T-cell (primary cell): ENCODE data around the gene BRD7. TPM values are rescaled to one million over a fixed set of nuclear protein-coding genes. Genes with fewer than 3 reads are reported as not detected.

Source experiments
- ATAC-seq, 4 experiments: fragments of 200-7000 bp in 3 of 4; fragments of 150-1000 bp in 1 of 4; cut with Tn5 transposase; replicated peaks in 1 of 4; 1 replicate in 3 of 4; 2 replicates in 1 of 4; pipeline ENCODE4 v1.10.0; 2021; ENCODE audit warnings: moderate library complexity in 3 of 4, mild to moderate bottlenecking in 2 of 4, moderate number of reproducible peaks in 1 of 4
- CTCF ChIA-PET, 2 donors: fragments of 300-600 bp; sonication (Branson Sonifier 250); formaldehyde crosslinking; loops; one replicate each; lab custom pipeline; 2022; ENCODE audit warnings: antibody characterized with exemption in 2 of 2; lab: Charles Lee
- POLR2A ChIA-PET, 2 donors: fragments of 300-600 bp; sonication (Branson Sonifier 250); formaldehyde crosslinking; loops; one replicate each; lab custom pipeline; 2022; ENCODE audit warnings: antibody characterized with exemption in 2 of 2; lab: Charles Lee
- DNase-seq, 35 experiments: peaks; one replicate each; pipeline versions ENCODE4 v3.0.0 to v3.0.0-alpha.2; 2013 to 2023
- H3K27ac ChIP-seq: one replicate; pipeline ENCODE4 v1.5.1; 2013; ENCODE audit warnings: low read length
- H3K27me3 ChIP-seq, 2 experiments: replicated peaks in 1 of 2; 1 replicate in 1 of 2; 2 replicates in 1 of 2; pipeline versions ENCODE4 v1.6.1 to v1.7.0; 2013; ENCODE audit warnings: low read length in 1 of 2, mixed read lengths in 1 of 2; ENCODE audit not compliant: control insufficient read depth in 2 of 2, insufficient read depth in 2 of 2; ENCODE audit errors: extremely low read depth in 1 of 2
- H3K36me3 ChIP-seq, 2 donors: 1 replicate in 1 of 2; 2 replicates in 1 of 2; pipeline versions ENCODE4 v1.6.1 to v1.7.0; 2013; ENCODE audit warnings: low read length in 1 of 2; ENCODE audit not compliant: control insufficient read depth in 2 of 2, insufficient read depth in 1 of 2; ENCODE audit errors: extremely low read depth in 1 of 2
- H3K4me1 ChIP-seq, 2 experiments: 1 replicate in 1 of 2; 2 replicates in 1 of 2; pipeline versions ENCODE4 v1.6.1 to v1.7.0; 2013; ENCODE audit warnings: low read length in 2 of 2, mixed read lengths in 1 of 2; ENCODE audit not compliant: insufficient read depth in 2 of 2, control insufficient read depth in 1 of 2; ENCODE audit errors: extremely low read depth in 1 of 2
- H3K4me3 ChIP-seq, 2 donors: 1 replicate in 1 of 2; 2 replicates in 1 of 2; pipeline versions ENCODE4 v1.5.1 to v1.7.0; 2013; ENCODE audit warnings: mild to moderate bottlenecking in 2 of 2, low read length in 1 of 2, moderate library complexity in 1 of 2; ENCODE audit not compliant: control insufficient read depth in 1 of 2; ENCODE audit errors: extremely low read depth in 1 of 2
- H3K9me3 ChIP-seq: 2 replicates; pipeline ENCODE4 v1.7.0; 2013
- H3K27ac Mint-ChIP-seq, 2 donors: one replicate each; pipeline ENCODE4 v1.8.0; 2020 to 2021; ENCODE audit warnings: mild to moderate bottlenecking in 2 of 2, mixed read lengths in 2 of 2
- H3K27me3 Mint-ChIP-seq, 2 donors: one replicate each; pipeline ENCODE4 v1.8.0; 2021 to 2022; ENCODE audit warnings: mixed read lengths in 2 of 2
- H3K36me3 Mint-ChIP-seq: one replicate; pipeline ENCODE4 v1.8.0; 2021; ENCODE audit warnings: mixed read lengths
- H3K4me1 Mint-ChIP-seq, 3 donors: one replicate each; pipeline ENCODE4 v1.8.0; 2020 to 2022; ENCODE audit warnings: mixed read lengths in 3 of 3, mild to moderate bottlenecking in 1 of 3
- H3K4me3 Mint-ChIP-seq, 3 donors: one replicate each; pipeline ENCODE4 v1.8.0; 2020 to 2022; ENCODE audit warnings: mild to moderate bottlenecking in 3 of 3, mixed read lengths in 3 of 3, moderate library complexity in 3 of 3
- H3K9me3 Mint-ChIP-seq, 3 donors: one replicate each; pipeline ENCODE4 v1.8.0; 2020 to 2022; ENCODE audit warnings: mixed read lengths in 3 of 3
- WGBS: methylation state at CpG from one replicate; pipeline ENCODE4 v1.1.5; 2013; ENCODE audit warnings: missing lambda C conversion rate; ENCODE audit not compliant: insufficient coverage; 5-methylcytosine and 5-hydroxymethylcytosine counted together
- total RNA-seq, 35 experiments: library from RNA in 6 of 35; stranded (reverse) in 6 of 35; fragments of 120-200 nt in 1 of 35; gene quantifications; one replicate each; pipeline versions ENCODE4 v1.2.1 to v1.2.4 and lab custom pipeline; 2013 to 2026

BRD7 gene
- total RNA-seq, 5 donors from 2014 or later (not counting 1 experiment from before 2014, with no cell fraction given) = 62.9 to 115 (median 75.4) TPM

DNA sequence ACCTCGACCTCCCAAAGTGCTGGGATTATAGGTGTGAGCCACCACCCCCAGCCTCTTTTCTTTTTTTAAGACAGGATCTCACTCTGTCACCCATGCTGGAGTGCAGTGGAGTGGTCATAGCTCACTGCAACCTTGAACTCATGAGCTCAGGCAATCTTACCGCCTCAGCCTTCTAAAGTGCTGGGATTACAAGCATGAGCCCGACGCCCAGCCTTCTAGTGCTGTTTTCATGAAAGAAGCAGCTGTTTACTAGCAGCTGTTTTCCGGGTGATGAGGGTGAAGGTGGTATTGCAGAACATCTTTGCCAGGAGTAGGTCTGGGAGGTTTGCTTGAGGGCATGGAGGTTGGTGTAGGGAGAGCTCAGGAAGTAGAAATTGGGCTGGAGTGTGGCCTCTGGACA is 100.4 kb downstream of the BRD7 start:
- WGBS = 20% methylated on average over 1 of the region's 5 CpGs
- Mint-ChIP-seq H3K27me3 (no peaks in the 10 kb centered on the region), H3K27ac (peak overlapping the region; percentile 99 to 100), H3K36me3 (peaks cover 16% of the 10 kb centered on the region), H3K4me3 (peak overlapping the region; percentile 85 to 95 (median 94)), H3K4me1 (peaks cover 85 to 93% (median 86%) of the 10 kb centered on the region in 3 donors), H3K9me3 (no peaks in the 10 kb centered on the region)
- no peaks in the 10 kb centered on the region for H3K9me3 ChIP-seq
- no peaks in the 10 kb centered on the region for H3K27me3 ChIP-seq
- peaks cover 52 to 83% of the 10 kb centered on the region in 2 experiments for H3K4me1 ChIP-seq
- ATAC-seq (no peak), DNase-seq (peak in 1 of 35 experiments; percentile 13)
- ChIA-PET POLR2A (interaction anchor here (0.5 to 1.1 kb wide), 5 partner anchors 9 to 518 kb away, joined by 3 to 7 read pairs (median 4); no protein-coding TSS in a partner anchor), CTCF (interaction anchor here (0.6 to 1.4 kb wide), 8 partner anchors 9 to 399 kb away, joined by 3 to 5 read pairs (median 3); partner anchors contain the start of gene CNEP1R1 (in 1 of the 2))
- H3K36me3 ChIP-seq = peaks cover 8 to 25% of the 10 kb centered on the region in 2 donors
- peak overlapping the region; percentile 91 to 95 for H3K4me3 ChIP-seq
- H3K27ac ChIP-seq = peak overlapping the region; percentile 25

DNA sequence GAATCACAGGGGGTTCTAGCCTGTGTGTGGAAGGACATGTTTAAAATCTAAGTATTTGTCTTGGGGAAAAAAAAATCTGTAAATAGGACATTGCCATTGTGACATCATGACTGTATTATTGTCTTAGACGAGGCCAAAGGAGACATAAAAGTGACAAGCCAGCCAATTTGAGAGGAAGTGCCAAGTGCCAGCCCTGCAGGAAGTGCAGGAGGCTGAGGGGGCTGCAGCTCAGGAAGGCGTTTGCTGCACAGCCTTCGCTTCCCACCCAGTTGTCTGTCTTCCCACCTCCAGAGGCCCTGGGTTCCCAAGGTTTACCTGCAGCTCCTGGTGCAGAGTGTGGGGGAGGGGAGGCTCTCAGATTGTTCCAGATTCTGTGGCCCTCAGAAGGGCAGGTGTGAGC is 101.1 kb downstream of the BRD7 start:
- H3K9me3 Mint-ChIP-seq = no peaks in the 10 kb centered on the region
- H3K4me3 ChIP-seq = peak overlapping the region; percentile 91 to 95
- no peaks in the 10 kb centered on the region for H3K27me3 ChIP-seq
- H3K27ac Mint-ChIP-seq = peak overlapping the region; percentile 98 to 99
- peak overlapping the region; percentile 85 to 95 (median 94) for H3K4me3 Mint-ChIP-seq
- DNase-seq (peak in 7 of 35 experiments; percentile 18 to 63 (median 44)), ATAC-seq (peak in 3 of 4 experiments; percentile 20 to 34 (median 25))
- H3K36me3 ChIP-seq = peaks cover 8 to 21% of the 10 kb centered on the region in 2 donors
- H3K27me3 Mint-ChIP-seq = no peaks in the 10 kb centered on the region
- ChIA-PET CTCF (interaction anchor here in 1 of 2 donors (0.7 to 1.4 kb wide), 3 partner anchors 10 to 243 kb away, joined by 3 read pairs; partner anchors contain the start of gene CNEP1R1), POLR2A (interaction anchor here in 1 of 2 donors (0.5 kb wide), 1 partner anchor 16 kb away, joined by 3 read pairs; no protein-coding TSS in a partner anchor)
- H3K27ac ChIP-seq = peak overlapping the region; percentile 80
- no peaks in the 10 kb centered on the region for H3K9me3 ChIP-seq
- peaks cover 45 to 76% of the 10 kb centered on the region in 2 experiments for H3K4me1 ChIP-seq
- H3K4me1 Mint-ChIP-seq = peaks cover 78 to 86% (median 81%) of the 10 kb centered on the region in 3 donors
- peaks cover 16% of the 10 kb centered on the region for H3K36me3 Mint-ChIP-seq
- WGBS = 0% methylated on average over 1 of the region's 3 CpGs

DNA sequence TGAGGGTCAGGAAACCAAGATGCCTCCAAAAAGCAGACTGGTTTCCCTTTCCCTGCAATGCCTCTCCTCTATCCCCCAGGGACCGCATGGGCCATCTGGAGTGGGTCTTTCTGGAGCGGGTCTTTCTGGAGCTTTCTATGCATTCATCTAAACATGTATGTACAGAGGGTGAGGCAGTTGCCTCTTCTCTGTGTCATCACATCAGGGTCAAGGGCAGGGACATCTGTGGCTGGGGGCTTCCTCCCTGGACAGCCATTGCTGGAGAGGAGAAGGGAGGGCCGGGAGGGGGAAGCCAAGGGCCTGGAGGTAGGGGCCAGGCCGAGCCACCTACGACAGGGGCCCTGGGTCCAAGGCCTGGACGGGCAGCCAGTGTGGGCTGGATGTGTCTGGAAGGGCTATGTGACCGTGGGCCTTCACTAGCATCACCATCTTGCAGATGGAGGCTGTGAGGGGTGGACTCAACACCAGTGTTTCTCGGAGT is 101.6 kb downstream of the BRD7 start:
- no peaks in the 10 kb centered on the region for H3K27me3 ChIP-seq
- DNase-seq (no peak), ATAC-seq (peak in 1 of 4 experiments; percentile 3)
- no peaks in the 10 kb centered on the region for H3K27me3 Mint-ChIP-seq
- no peaks in the 10 kb centered on the region for H3K9me3 ChIP-seq
- no peaks in the 10 kb centered on the region for H3K9me3 Mint-ChIP-seq
- H3K4me1 Mint-ChIP-seq = peaks cover 73 to 81% (median 76%) of the 10 kb centered on the region in 3 donors
- ChIA-PET CTCF (no interaction called here), POLR2A (no interaction called here)
- peaks cover 8 to 17% of the 10 kb centered on the region in 2 donors for H3K36me3 ChIP-seq
- peaks cover 40 to 71% of the 10 kb centered on the region in 2 experiments for H3K4me1 ChIP-seq
- H3K36me3 Mint-ChIP-seq = peaks cover 16% of the 10 kb centered on the region
- peak overlapping the region; percentile 98 to 99 for H3K27ac Mint-ChIP-seq
- peak overlapping the region; percentile 91 to 95 for H3K4me3 ChIP-seq
- peak overlapping the region; percentile 85 to 95 (median 94) for H3K4me3 Mint-ChIP-seq
- peak overlapping the region; percentile 80 for H3K27ac ChIP-seq
- WGBS = 8% methylated on average over 5 of the region's 8 CpGs

DNA sequence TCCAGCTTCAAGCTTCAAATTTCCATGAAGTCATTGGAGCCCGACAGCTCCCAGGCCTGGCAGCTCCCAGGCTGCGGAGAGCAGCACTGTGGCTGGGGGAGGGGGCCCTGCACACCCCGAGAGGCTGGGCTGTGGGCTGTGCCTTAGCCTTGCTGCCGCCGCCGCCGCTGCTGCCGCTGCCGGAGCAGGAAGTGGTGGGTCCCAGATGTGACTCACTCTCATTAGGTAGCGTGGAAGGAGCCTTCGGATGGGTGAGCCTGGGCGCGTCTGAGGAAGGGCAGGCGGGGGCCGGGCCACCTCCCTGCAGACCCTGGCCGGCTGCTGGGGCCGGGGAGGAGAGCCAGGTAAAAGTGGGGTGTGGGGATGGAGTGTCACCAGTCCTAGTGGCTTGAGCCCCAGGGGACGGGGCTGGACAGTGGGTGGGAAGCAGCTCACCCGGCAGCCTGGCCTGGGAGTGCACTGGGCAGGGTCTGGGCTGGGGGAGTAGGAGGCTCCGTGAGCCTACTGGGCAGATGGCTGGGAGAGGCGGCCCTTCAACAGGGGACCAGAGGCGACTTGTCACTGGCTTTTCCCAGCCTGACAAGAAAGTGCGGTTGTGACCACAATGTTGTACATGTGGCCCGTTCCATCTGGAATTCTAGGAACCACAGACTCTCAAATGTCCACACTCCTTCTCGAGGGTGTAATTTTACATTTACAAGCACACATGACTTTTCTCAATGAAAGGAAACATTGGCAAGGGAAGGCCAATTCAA is 102.3 kb downstream of the BRD7 start, which contains the start of gene ADCY7:
Gene ADCY7, plus strand, starts transcription at position 215 of the 755 bp plus-strand sequence. CDS start 21,629 bp downstream, outside the sequence.
- 0% methylated on average over 22 of the region's 25 CpGs for WGBS
- H3K27me3 Mint-ChIP-seq = no peaks in the 10 kb centered on the region
- ChIA-PET CTCF (interaction anchor here (0.8 to 1.3 kb wide), 3 partner anchors 8 to 14 kb away, joined by 3 to 10 read pairs (median 4); no protein-coding TSS in a partner anchor), POLR2A (interaction anchor here in 1 of 2 donors (0.7 kb wide), 1 partner anchor 61 kb away, joined by 3 read pairs; no protein-coding TSS in a partner anchor)
- Histone ChIP-seq H3K4me1 (peaks cover 33 to 64% of the 10 kb centered on the region in 2 experiments), H3K36me3 (peaks cover 3 to 11% of the 10 kb centered on the region in 2 donors), H3K4me3 (peak within 1 kb of the TSS; percentile 91 to 95), H3K27ac (peak within 1 kb of the TSS; percentile 80), H3K9me3 (no peaks in the 10 kb centered on the region), H3K27me3 (no peaks in the 10 kb centered on the region)
- DNase-seq = peak; percentile 66 to 88 (median 78)
- peaks cover 67 to 74% (median 74%) of the 10 kb centered on the region in 3 donors for H3K4me1 Mint-ChIP-seq
- peak within 1 kb of the TSS; percentile 85 to 95 (median 94) for H3K4me3 Mint-ChIP-seq
- peak within 1 kb of the TSS; percentile 98 to 99 for H3K27ac Mint-ChIP-seq
- ATAC-seq = peak; percentile 93 to 94 (median 93)
- H3K36me3 Mint-ChIP-seq = peaks cover 16% of the 10 kb centered on the region
- no peaks in the 10 kb centered on the region for H3K9me3 Mint-ChIP-seq

Other genes with a start within 250 kb of the BRD7 start
- gene TENT4B, start 215.7 kb downstream of the BRD7 start, total RNA-seq = 10 to 100 TPM; 20.2 to 31.9 (median 20.9) TPM
- gene ADCY7, start 102.4 kb downstream of the BRD7 start, total RNA-seq = 100 to 1,000 TPM; 201 to 314 (median 278) TPM
- gene NKD1, start 179.4 kb upstream of the BRD7 start, total RNA-seq = 10 to 100 TPM in 3 of 5 donors, 1 to 10 TPM in 2; 5.5 to 22.2 (median 15.8) TPM